Measurements from ENCODE around the gene CCR5AS. TPM values are rescaled to one million over a fixed set of nuclear protein-coding genes. Genes with fewer than 3 reads are reported as not detected.
"Not testable (repeated sequence)": the region's sequence is repeated elsewhere in the genome, so short reads cannot be mapped to it uniquely, and the experiment has no call there.

The CCR5AS gene

DNA sequence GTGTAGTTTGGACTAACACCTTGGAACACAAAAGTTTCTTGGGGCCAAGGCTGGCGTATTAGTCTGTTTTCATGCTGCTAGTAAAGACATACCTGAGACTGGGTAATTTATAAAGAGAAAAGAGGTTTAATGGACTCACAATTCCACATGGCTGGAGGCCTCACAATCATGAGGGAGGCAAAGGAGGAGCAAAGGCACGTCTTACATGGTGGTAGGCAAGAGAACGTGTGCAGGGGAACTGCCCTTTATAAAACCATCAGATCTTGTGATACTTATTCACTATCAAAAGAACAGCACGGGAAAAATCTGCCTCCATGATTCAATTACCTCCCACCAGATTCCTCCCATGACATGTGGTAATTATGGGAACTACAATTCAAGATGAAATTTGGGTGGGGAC lies 62.4 kb downstream of the CCR5AS start:
- intact Hi-C loops (cut with DNase I, micrococcal nuclease), result no loop called here
- DNase-seq, result no peak
- ATAC-seq, result no peak

GRCh38 chr3:46338840-46339239 lies 68.0 kb downstream of the CCR5AS start:
- intact Hi-C loops (cut with DNase I, micrococcal nuclease), result no loop called here
- ATAC-seq (no peak), DNase-seq (no peak)

DNA sequence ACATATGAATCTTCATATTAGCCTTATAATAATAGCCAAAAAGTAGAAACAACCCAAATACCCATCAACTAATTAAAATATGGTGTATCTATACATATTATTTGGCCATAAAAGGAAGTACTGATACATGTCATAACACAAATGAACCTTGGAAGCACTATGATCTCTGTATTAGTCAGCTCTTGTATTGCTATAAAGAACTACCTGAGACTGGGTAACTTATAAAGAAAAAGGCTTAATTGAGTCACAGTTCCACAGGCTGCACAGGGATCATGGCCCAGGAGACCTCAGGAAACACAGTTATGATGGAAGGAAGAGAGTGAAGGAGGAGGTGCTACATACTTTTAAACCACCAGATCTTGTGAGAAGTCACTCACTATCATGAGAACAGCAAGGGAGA lies 69.0 kb downstream of the CCR5AS start:
- intact Hi-C loops (cut with DNase I, micrococcal nuclease), result no loop called here

GRCh38 chr3:46335541-46335940 lies 71.3 kb downstream of the CCR5AS start:
- DNase-seq, result no peak
- intact Hi-C loops (cut with DNase I, micrococcal nuclease), result no loop called here
- ATAC-seq, result no peak

More for the DNA sequence above, 69.0 kb downstream of the CCR5AS start:
- DNase-seq (no peak), ATAC-seq (no peak)

DNA sequence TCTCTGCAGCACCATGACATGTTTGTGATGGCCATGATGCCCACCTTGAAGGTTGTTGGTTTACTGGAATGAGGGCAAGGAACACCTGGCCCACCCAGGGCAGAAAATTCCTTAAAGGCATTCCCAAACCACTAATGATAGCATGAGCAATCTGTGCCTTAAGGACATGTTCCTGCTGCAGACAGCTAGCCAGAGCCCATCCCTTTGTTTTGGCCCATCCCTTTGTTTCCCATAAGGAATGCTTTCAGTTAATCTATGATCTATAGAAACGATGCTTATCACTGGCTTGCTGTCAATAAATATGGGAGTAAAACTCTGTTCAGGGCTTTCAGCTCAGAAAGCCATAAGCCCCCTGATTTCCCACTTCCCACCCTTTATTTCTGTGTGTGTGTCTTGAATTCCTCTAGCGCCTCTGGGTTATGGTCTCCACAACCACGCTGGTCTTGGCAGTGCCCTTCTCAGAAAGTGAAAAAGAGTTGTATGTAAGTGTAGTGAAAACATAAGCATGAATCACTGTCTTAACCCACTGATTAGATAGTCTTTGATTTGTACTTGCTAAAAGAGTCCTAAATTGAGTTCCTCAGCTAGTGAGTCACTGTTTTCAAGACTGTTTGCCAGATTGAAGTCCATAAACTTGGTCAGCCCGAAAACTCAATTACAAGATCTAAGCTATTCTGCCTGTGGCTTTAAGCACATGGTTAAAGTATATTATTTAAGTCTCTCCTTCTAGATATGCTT lies 72.0 kb downstream of the CCR5AS start:
- no peak for ATAC-seq
- no peak for DNase-seq
- intact Hi-C loops (cut with DNase I, micrococcal nuclease), result no loop called here

DNA sequence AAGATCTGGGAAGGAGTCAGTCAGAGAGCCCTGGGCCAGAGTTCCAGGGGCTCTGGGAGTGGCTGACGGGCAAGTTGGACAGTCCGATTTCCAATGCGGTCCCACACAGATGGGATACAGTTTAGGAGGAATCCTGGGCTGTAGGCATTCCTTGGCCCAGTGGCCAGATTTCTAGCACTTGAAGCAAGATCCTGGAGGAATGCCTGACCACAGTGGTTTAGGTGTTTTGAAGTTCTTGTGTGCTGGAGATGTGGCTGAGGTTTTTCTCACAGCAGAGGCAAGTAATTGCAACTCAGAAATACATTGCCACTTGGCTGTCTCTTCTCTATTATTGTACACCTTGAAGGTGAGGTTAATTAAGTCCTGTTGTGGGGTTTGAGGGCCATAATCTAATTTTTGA lies 76.2 kb downstream of the CCR5AS start:
- ATAC-seq; DNase-seq; intact Hi-C loops (cut with DNase I, micrococcal nuclease): not testable (repeated sequence)

DNA sequence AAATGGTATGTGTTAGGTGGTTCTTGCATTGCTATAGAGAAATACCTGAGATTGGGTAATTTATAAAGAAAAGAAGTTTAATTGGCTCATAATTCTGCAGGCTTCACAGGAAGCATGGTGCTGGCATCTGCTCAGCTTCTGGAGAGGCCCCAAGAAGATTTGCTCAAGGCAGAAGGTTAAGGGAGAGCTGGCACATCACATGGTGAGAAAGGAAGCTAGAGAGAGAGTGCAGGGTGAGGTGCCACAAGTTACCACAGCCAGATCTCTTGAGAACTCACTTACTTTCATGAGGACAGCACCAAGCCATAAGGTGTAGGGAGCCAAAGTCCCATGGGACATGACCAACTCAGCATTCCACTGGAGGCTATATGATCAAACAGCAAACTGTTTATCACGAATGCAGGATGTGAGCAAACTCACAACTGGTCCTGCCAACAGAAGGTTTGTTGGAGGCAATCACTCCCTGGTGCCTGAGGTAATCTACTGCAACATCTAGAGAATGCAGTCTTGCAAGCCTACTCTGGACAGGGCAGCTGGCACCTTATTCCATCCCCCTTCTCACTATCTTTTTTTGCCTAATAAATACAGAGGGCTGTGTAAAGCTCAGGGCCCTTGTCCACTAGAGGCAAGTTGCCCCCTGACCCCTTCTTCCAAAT lies 81.1 kb downstream of the CCR5AS start:
- ATAC-seq, result no peak
- DNase-seq, result no peak
- intact Hi-C loops (cut with DNase I, micrococcal nuclease), result no loop called here

- intact Hi-C loops (cut with DNase I, micrococcal nuclease), result no loop called here
- ATAC-seq (no peak), DNase-seq (no peak)
Measured at GRCh38 chr3:46324036-46324435, 82.8 kb downstream of the CCR5AS start.

DNA sequence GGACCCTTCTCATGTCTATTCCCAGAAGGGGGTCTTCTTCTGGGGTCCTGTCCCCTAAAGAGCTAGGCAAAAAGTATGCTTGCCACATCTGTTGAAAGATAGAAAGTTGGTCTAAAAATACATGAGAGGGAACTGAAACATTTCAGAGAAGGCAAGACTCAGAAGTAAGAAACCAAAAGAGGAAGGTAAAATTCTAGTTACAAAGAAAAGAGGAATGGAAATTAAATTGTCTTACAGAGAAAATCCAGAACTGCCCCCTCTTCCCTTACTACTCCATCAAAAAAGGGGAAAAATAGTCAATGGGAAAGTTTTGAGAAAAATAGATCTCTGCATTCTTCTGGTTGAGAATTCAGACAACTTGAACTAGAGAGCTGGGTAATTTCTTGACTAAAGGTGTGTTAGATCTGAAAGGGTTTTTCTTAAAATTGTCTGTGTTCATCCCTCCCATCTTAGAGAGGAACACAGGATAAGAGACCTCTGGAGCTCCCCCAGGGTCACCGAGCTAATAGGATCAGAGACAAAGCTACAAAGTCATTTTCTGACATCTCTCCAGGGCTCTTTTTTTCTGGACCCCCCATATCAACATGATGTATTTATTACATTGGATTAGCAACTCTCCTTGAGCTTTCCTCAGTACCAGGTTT lies 85.3 kb downstream of the CCR5AS start:
- no peak for ATAC-seq

GRCh38 chr3:46318207-46318927 lies 88.5 kb downstream of the CCR5AS start:
- no peak for ATAC-seq
- DNase-seq, result no peak
- intact Hi-C loops (cut with DNase I, micrococcal nuclease), result no loop called here

More for the DNA sequence above, 85.3 kb downstream of the CCR5AS start:
- intact Hi-C loops (cut with DNase I, micrococcal nuclease), result no loop called here
- no peak for DNase-seq

DNA sequence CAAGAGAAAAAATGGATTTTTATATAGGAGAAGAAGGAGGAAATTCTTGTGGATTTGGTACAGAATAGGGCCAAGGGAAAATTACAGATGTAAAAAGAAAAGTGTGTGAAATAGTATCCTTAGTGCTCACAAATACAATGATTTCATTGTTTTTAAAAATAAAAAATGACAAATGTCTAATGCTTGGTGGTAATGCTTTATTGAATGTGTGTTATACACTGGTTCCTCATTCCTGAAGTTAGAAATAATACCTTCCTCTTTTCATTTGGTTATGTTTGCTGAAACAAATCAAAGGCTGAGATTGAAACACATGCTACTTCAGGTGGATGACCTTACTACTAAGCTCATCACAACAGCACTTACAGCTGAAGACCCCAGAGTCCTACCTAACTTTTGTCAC lies 90.7 kb downstream of the CCR5AS start:
- intact Hi-C loops (cut with DNase I, micrococcal nuclease), result no loop called here
- DNase-seq, result no peak
- ATAC-seq, result no peak

DNA sequence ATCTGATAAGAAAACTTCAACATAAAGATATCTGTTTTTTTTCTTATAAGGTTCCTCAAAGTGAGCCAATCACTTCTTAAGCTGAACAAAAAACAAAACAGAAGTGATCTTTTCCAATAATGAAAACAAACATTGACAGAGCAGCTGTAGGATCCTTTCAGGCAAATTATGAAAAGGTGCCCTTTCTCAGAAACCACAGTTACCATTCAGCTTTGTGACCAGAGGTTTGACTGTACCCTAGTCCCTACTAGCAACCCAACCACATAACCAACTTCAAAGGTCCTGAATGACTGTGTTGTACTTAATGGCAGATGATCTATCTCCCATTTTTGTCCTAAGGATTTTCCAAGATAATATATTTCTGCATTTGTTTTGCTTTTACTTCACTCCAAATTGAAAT lies 92.3 kb downstream of the CCR5AS start:
- intact Hi-C loops (cut with DNase I, micrococcal nuclease), result no loop called here
- ATAC-seq (no peak), DNase-seq (no peak)

Other genes starting within 250 kb of the CCR5AS start
- gene CCR1, start 198.8 kb downstream of the CCR5AS start, total RNA-seq, result 1 to 10 TPM; 1.3 to 4.5 TPM
- under 1 TPM in 1 of 2 donors, not detected in 1; 0.28 TPM for gene CCR3, start 164.6 kb downstream of the CCR5AS start, total RNA-seq
- gene CCR2, start 53.0 kb downstream of the CCR5AS start, total RNA-seq, result 1 to 10 TPM in 1 of 2 donors, under 1 TPM in 1; 0.37 to 3.7 TPM
- gene CCR5, start 36.1 kb downstream of the CCR5AS start, total RNA-seq, result 1 to 10 TPM in 1 of 2 donors, under 1 TPM in 1; 0.55 to 1.8 TPM
- 10 to 100 TPM; 18.3 to 19.4 TPM for gene CCRL2, start 193 bp upstream of the CCR5AS start, total RNA-seq
- gene LTF, start 57.8 kb upstream of the CCR5AS start, total RNA-seq, result 1 to 10 TPM in 1 of 2 donors, under 1 TPM in 1; 0.53 to 1.0 TPM
- gene RTP3, start 90.9 kb upstream of the CCR5AS start, total RNA-seq, result not detected
- 1 to 10 TPM; 1.5 TPM for gene LRRC2, start 159.2 kb upstream of the CCR5AS start, total RNA-seq
- not detected for gene FAM240A, start 205.5 kb upstream of the CCR5AS start, total RNA-seq